ENCODE measurements around the gene COL3A1. TPM values are rescaled to one million over a fixed set of nuclear protein-coding genes. Genes with fewer than 3 reads are reported as not detected.

The COL3A1 gene
- polyA plus RNA-seq, 1 experiment = 1,396 TPM

DNA sequence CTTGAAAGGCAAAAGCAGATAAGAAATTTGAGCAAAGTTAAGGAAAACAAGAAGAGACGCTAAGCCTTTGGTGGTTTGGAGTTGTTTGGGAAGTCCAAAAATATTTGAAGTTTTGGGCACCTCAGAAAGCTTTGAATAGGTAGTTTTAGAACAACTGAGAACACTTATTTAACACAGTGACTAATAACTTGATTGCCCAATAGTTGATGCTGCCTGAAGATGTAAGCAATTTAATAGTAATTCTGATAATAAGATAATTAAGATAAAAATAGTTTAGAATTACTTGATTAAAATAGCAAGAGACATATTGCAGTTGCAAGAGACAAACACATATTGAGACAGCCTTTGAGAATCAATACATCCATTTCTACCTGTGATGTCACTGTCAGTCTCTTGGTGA, 16.5 kb upstream of the COL3A1 start:
- H3K27ac ChIP-seq (ENCODE audit: low read depth, low read length) = no peak overlapping the region
- ChIA-PET CTCF (no interaction called here), POLR2A (no interaction called here)
- no peak for DNase-seq (ENCODE audit: low read depth, low spot score)
- no peaks in the 10 kb centered on the region for H3K9me3 ChIP-seq (ENCODE audit: control insufficient read depth, insufficient read depth, low read length)
- TF ChIP-seq, protein P1, sequence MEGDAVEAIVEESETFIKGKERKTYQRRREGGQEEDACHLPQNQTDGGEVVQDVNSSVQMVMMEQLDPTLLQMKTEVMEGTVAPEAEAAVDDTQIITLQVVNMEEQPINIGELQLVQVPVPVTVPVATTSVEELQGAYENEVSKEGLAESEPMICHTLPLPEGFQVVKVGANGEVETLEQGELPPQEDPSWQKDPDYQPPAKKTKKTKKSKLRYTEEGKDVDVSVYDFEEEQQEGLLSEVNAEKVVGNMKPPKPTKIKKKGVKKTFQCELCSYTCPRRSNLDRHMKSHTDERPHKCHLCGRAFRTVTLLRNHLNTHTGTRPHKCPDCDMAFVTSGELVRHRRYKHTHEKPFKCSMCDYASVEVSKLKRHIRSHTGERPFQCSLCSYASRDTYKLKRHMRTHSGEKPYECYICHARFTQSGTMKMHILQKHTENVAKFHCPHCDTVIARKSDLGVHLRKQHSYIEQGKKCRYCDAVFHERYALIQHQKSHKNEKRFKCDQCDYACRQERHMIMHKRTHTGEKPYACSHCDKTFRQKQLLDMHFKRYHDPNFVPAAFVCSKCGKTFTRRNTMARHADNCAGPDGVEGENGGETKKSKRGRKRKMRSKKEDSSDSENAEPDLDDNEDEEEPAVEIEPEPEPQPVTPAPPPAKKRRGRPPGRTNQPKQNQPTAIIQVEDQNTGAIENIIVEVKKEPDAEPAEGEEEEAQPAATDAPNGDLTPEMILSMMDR (IDR thresholded peaks at IDR 0.05; ENCODE audit: low read depth, low read length) = no peak
- H3K27me3 ChIP-seq (ENCODE audit: control insufficient read depth, insufficient read depth, low read length) = no peaks in the 10 kb centered on the region
- H3K4me3 ChIP-seq (ENCODE audit: low read depth, low read length) = no peak overlapping the region

DNA sequence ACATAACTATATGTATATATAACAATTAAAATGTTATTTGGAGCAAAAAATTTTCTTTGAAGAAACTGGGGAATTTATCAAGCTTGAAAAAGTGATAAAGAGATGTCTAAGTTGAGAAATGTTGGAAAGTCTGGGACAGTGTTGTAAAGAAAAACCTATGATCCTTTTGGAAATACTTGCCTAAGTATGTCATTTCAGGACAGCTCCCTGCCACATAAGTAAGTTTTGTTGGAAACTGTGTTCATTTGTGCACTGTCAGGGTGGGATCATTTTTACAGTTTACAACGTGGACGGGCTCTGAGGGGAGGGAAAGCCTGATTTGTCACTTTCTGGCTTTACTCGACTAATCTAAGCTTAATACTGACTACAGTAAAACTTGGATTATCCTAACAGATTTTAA, 10.4 kb upstream of the COL3A1 start:
- TF ChIP-seq, protein P1 (IDR thresholded peaks at IDR 0.05; ENCODE audit: low read depth, low read length) = no peak

DNA sequence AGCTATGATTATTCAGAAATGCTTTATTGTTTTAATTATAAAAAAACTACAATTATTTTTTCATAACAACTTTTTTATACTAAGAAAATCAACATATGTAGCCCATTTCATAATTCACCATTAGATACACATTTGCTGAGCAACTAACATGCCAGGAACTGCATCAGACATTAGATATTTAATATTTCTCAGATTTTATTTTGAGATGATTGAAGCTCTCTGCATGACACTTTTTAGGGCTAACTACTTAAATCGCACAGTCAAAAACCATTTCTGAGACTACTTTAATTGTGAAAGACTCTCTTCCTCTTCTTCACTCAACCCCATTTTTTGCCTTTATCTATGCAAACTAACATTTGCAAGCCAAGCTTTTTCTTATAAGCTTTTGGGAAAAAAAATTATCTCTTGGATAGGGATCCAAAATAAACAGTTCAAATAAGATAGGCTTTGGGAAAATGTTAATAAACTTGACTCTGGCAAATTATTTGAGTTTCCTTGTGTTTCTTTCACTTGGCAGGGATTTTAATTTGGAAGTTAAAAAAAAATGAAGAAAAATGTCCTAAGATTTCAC, 9.1 kb upstream of the COL3A1 start:
- TF ChIP-seq, protein P1 (IDR thresholded peaks at IDR 0.05; ENCODE audit: low read depth, low read length) = no peak
- no peaks in the 10 kb centered on the region for H3K9me3 ChIP-seq (ENCODE audit: control insufficient read depth, insufficient read depth, low read length)
- no peaks in the 10 kb centered on the region for H3K27me3 ChIP-seq (ENCODE audit: control insufficient read depth, insufficient read depth, low read length)
- DNase-seq (ENCODE audit: low read depth, low spot score) = no peak
- ChIA-PET POLR2A (no interaction called here), CTCF (no interaction called here)
- no peak overlapping the region for H3K4me3 ChIP-seq (ENCODE audit: low read depth, low read length)
- H3K27ac ChIP-seq (ENCODE audit: low read depth, low read length) = no peak overlapping the region

More for the DNA sequence above, 10.4 kb upstream of the COL3A1 start:
- CTCF ChIA-PET = no interaction called here
- H3K27ac ChIP-seq (ENCODE audit: low read depth, low read length) = no peak overlapping the region
- DNase-seq (ENCODE audit: low read depth, low spot score) = no peak
- H3K4me3 ChIP-seq (ENCODE audit: low read depth, low read length) = no peak overlapping the region
- H3K9me3 ChIP-seq (ENCODE audit: control insufficient read depth, insufficient read depth, low read length) = no peaks in the 10 kb centered on the region
- POLR2A ChIA-PET = no interaction called here
- no peaks in the 10 kb centered on the region for H3K27me3 ChIP-seq (ENCODE audit: control insufficient read depth, insufficient read depth, low read length)

DNA sequence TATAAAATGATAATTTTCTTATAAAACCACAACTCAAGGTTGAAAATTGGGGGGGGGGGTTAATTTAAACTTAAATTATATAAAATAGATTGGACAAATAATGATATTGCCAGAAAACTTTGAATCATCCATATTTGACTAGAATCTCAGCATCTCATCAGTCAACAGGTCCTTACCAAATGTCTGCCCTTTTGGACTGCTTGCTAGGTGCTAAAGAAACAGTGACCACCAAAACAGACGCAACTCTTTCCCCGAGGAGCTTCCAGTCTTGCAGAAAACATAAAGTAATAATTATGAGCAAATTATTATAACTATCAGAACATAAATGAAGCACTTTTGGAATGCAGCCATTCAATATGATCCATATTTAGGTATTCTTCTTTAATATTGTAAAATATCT, 8.6 kb upstream of the COL3A1 start:
- TF ChIP-seq, protein P1 (IDR thresholded peaks at IDR 0.05; ENCODE audit: low read depth, low read length) = no peak
- no peak overlapping the region for H3K27ac ChIP-seq (ENCODE audit: low read depth, low read length)
- DNase-seq (ENCODE audit: low read depth, low spot score) = no peak
- ChIA-PET CTCF (no interaction called here), POLR2A (no interaction called here)
- H3K9me3 ChIP-seq (ENCODE audit: control insufficient read depth, insufficient read depth, low read length) = no peaks in the 10 kb centered on the region
- no peak overlapping the region for H3K4me3 ChIP-seq (ENCODE audit: low read depth, low read length)
- no peaks in the 10 kb centered on the region for H3K27me3 ChIP-seq (ENCODE audit: control insufficient read depth, insufficient read depth, low read length)

DNA sequence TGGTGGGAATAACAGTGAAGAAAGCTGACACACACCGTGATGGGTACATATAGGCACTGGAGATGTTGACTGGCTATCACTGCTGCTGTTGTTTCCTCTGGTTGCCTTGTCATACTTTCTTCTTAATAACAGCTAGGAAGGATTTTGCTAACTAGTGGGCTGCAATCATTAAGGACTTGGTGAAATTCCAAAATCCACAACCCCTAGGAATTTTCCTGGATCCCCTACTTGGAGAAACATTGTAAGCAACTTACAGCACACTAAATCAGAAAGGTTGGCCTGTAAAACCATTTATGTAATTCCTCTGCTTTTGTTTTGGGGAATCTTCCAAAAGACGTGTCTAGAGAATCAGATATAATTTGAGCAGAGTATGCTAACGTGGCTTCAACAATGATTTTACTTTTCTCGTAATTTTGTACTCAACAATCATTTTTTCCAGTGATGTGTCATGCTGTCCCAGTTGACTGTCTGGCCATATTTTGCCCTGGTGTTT, 8.0 kb upstream of the COL3A1 start:
- H3K27ac ChIP-seq (ENCODE audit: low read depth, low read length) = no peak overlapping the region
- no peak for DNase-seq (ENCODE audit: low read depth, low spot score)
- no peaks in the 10 kb centered on the region for H3K27me3 ChIP-seq (ENCODE audit: control insufficient read depth, insufficient read depth, low read length)
- H3K9me3 ChIP-seq (ENCODE audit: control insufficient read depth, insufficient read depth, low read length) = no peaks in the 10 kb centered on the region
- H3K4me3 ChIP-seq (ENCODE audit: low read depth, low read length) = no peak overlapping the region
- ChIA-PET CTCF (no interaction called here), POLR2A (no interaction called here)
- TF ChIP-seq, protein P1 (IDR thresholded peaks at IDR 0.05; ENCODE audit: low read depth, low read length) = no peak
